ENCODE measurements around the gene SAMD5. TPM values are rescaled to one million over a fixed set of nuclear protein-coding genes. Genes with fewer than 3 reads are reported as not detected.

Gene SAMD5
- total RNA-seq, 1 experiment from 2014 or later, result 0.04 TPM

- Mint-ChIP-seq H3K4me3 (no peak overlapping the region), H3K27me3 (ENCODE audit: low read depth) (no peaks in the 10 kb centered on the region; the same call in 1 of the 2 replicates), H3K4me1 (no peaks in the 10 kb centered on the region), H3K27ac (no peak overlapping the region), H3K36me3 (ENCODE audit: insufficient read depth in 1 of 3, low read depth in 3 of 3) (no peaks in the 10 kb centered on the region), H3K9me3 (peaks cover 0 to 3% of the 10 kb centered on the region in 2 experiments; a peak in 1 of 5 replicates)
- whole genome bisulfite sequencing (ENCODE audit: extremely low coverage, insufficient read length, low lambda C conversion rate), result no CpG with 5 or more reads among the region's 4 CpGs
- Histone ChIP-seq H3K27ac (ENCODE audit: insufficient read length, low read depth, low read length) (no peak overlapping the region), H3K4me2 (ENCODE audit: insufficient read depth, insufficient read length, low read length) (no peak overlapping the region), H2BK120ac (ENCODE audit: low read depth, low read length, poor library complexity, severe bottlenecking) (no peak overlapping the region), H3K4me1 (ENCODE audit: insufficient read depth, low read length) (no peaks in the 10 kb centered on the region), H3K9ac (ENCODE audit: extremely low read depth, insufficient read length, low read length) (no peak overlapping the region), H2BK15ac (ENCODE audit: low read depth, low read length) (no peak overlapping the region), H3K9me3 (ENCODE audit: control insufficient read depth, low read depth, low read length) (no peaks in the 10 kb centered on the region), H3K79me2 (ENCODE audit: insufficient read depth, low read length) (no peaks in the 10 kb centered on the region), H3K23me2 (ENCODE audit: insufficient read length, low read depth, low read length, poor library complexity, severe bottlenecking) (no peaks in the 10 kb centered on the region), H2BK20ac (ENCODE audit: low read depth, low read length, poor library complexity, severe bottlenecking) (no peak overlapping the region), H3K18ac (ENCODE audit: insufficient read length, low read depth, low read length) (no peak overlapping the region), H3K27me3 (ENCODE audit: insufficient read depth, low read length) (no peaks in the 10 kb centered on the region), H3K23ac (ENCODE audit: insufficient read length, low read depth, low read length) (no peak overlapping the region), H4K91ac (ENCODE audit: insufficient read length, low read depth, low read length) (no peak overlapping the region), H4K20me1 (ENCODE audit: control insufficient read depth, insufficient read depth, insufficient read length) (no peaks in the 10 kb centered on the region), H3T11ph (ENCODE audit: low read length) (no peak overlapping the region), H3K56ac (ENCODE audit: insufficient read length, low read depth, low read length) (no peak overlapping the region), H2AFZ (ENCODE audit: low read length) (no peak overlapping the region), H3K14ac (ENCODE audit: insufficient read depth, low read length) (no peak overlapping the region), H2AK5ac (ENCODE audit: insufficient read length, low read length) (no peak overlapping the region), H2BK12ac (ENCODE audit: insufficient read length, low read depth, low read length) (no peak overlapping the region), H3K79me1 (ENCODE audit: insufficient read depth, low read depth, low read length, poor library complexity, severe bottlenecking) (no peaks in the 10 kb centered on the region), H2BK5ac (ENCODE audit: insufficient read length, low read length) (no peak overlapping the region), H4K8ac (replicated peaks; ENCODE audit: insufficient read length, low read depth, low read length) (no peak overlapping the region), H3K4ac (ENCODE audit: low read depth, low read length) (no peak overlapping the region), H4K5ac (ENCODE audit: insufficient read length, low read depth, low read length) (no peak overlapping the region)
- TF ChIP-seq CTCF (conservative IDR thresholded peaks at IDR 0.05), result no peak
- no peak for DNase-seq
Measured at GRCh38 chr6:147604373-147604772, 95.9 kb downstream of the SAMD5 start.
